Measurements from ENCODE around the gene TUBA4B. TPM values are rescaled to one million over a fixed set of nuclear protein-coding genes. Genes with fewer than 3 reads are reported as not detected.

The TUBA4B gene
- total RNA-seq, 1 experiment from 2014 or later = not detected

DNA sequence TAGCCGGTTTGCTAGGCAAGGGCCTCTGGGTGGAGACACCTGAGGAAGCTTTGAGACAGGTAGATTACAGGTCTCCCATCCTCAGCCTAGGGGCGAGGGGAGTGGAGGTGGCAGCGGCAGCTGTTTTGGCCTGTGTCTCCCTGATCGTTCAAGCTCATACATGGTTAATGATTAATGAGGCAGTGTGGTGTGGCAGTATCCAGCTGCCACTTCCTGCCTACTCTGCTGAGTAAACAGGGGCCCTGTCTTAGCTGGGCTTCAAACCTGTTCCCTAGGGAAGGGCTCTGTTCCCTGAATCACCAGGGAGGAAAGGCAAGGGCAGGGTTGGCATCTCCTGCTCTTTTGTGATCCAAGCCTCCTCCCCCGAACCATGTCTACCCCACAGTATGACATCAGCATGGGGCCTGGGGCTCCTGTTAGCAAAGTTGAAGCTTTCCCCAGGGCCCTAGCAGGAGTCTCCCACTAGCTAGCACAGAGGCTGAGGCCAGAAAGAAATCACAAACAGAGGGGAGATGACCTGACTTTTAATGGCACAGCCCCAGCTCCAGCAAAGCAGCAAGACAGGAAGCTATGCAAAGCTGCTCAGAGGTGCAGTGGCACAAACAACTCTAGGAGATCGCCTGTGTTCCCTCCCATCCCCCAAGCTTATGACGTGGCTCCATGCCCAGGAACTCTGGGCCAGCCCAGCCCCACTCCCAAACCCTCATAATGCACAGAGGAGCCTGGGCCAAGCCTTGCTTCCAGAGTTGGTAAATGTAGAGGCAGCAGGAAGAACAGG is 3.7 kb upstream of the TUBA4B start:
- H3K27me3 Mint-ChIP-seq (ENCODE audit: low read depth) = peaks cover 36% of the 10 kb centered on the region
- H3K9me3 Mint-ChIP-seq = no peaks in the 10 kb centered on the region; a peak in 1 of 5 replicates
- Histone ChIP-seq H3K4ac (ENCODE audit: low read depth, low read length) (no peak overlapping the region), H3K79me2 (ENCODE audit: insufficient read depth, low read length) (no peaks in the 10 kb centered on the region), H3K4me2 (ENCODE audit: insufficient read depth, insufficient read length, low read length) (no peak overlapping the region), H4K20me1 (ENCODE audit: control insufficient read depth, insufficient read depth, insufficient read length) (no peaks in the 10 kb centered on the region), H4K8ac (replicated peaks; ENCODE audit: insufficient read length, low read depth, low read length) (no peak overlapping the region), H2BK120ac (ENCODE audit: low read depth, low read length, poor library complexity, severe bottlenecking) (no peak overlapping the region), H2BK20ac (ENCODE audit: low read depth, low read length, poor library complexity, severe bottlenecking) (no peak overlapping the region), H3K27ac (ENCODE audit: insufficient read length, low read depth, low read length) (no peak overlapping the region), H3K14ac (ENCODE audit: insufficient read depth, low read length) (no peak overlapping the region), H2BK5ac (ENCODE audit: insufficient read length, low read length) (no peak overlapping the region), H2BK12ac (ENCODE audit: insufficient read length, low read depth, low read length) (no peak overlapping the region), H2AFZ (ENCODE audit: low read length) (no peak overlapping the region), H3K56ac (ENCODE audit: insufficient read length, low read depth, low read length) (no peak overlapping the region), H3T11ph (ENCODE audit: low read length) (no peak overlapping the region), H3K79me1 (ENCODE audit: insufficient read depth, low read depth, low read length, poor library complexity, severe bottlenecking) (no peaks in the 10 kb centered on the region), H2BK15ac (ENCODE audit: low read depth, low read length) (no peak overlapping the region), H3K9ac (ENCODE audit: extremely low read depth, insufficient read length, low read length) (no peak overlapping the region), H3K27me3 (ENCODE audit: insufficient read depth, low read length) (no peaks in the 10 kb centered on the region; the same call in 1 of the 2 replicates), H3K4me1 (ENCODE audit: insufficient read depth, low read length) (peaks cover 5% of the 10 kb centered on the region), H4K91ac (ENCODE audit: insufficient read length, low read depth, low read length) (no peak overlapping the region), H3K18ac (ENCODE audit: insufficient read length, low read depth, low read length) (no peak overlapping the region), H2AK5ac (ENCODE audit: insufficient read length, low read length) (no peak overlapping the region), H3K23ac (ENCODE audit: insufficient read length, low read depth, low read length) (no peak overlapping the region), H3K23me2 (ENCODE audit: insufficient read length, low read depth, low read length, poor library complexity, severe bottlenecking) (peaks cover 20% of the 10 kb centered on the region), H3K9me3 (ENCODE audit: control insufficient read depth, low read depth, low read length) (no peaks in the 10 kb centered on the region), H4K5ac (ENCODE audit: insufficient read length, low read depth, low read length) (no peak overlapping the region)
- no peak for DNase-seq
- H3K4me3 Mint-ChIP-seq = no peak overlapping the region; a peak in 1 of 5 replicates
- H3K4me1 Mint-ChIP-seq = peaks cover 33 to 43% of the 10 kb centered on the region in 2 experiments
- H3K36me3 Mint-ChIP-seq (ENCODE audit: insufficient read depth in 1 of 3, low read depth in 3 of 3) = peaks cover 9 to 24% (median 23%) of the 10 kb centered on the region in 3 experiments; a peak in 6 of 7 replicates
- WGBS (ENCODE audit: extremely low coverage, insufficient read length, low lambda C conversion rate) = no CpG with 5 or more reads among the region's 7 CpGs
- peak overlapping the region; percentile 65 to 85 (median 81); a peak in 5 of 7 replicates for H3K27ac Mint-ChIP-seq
- TF ChIP-seq, protein P1, sequence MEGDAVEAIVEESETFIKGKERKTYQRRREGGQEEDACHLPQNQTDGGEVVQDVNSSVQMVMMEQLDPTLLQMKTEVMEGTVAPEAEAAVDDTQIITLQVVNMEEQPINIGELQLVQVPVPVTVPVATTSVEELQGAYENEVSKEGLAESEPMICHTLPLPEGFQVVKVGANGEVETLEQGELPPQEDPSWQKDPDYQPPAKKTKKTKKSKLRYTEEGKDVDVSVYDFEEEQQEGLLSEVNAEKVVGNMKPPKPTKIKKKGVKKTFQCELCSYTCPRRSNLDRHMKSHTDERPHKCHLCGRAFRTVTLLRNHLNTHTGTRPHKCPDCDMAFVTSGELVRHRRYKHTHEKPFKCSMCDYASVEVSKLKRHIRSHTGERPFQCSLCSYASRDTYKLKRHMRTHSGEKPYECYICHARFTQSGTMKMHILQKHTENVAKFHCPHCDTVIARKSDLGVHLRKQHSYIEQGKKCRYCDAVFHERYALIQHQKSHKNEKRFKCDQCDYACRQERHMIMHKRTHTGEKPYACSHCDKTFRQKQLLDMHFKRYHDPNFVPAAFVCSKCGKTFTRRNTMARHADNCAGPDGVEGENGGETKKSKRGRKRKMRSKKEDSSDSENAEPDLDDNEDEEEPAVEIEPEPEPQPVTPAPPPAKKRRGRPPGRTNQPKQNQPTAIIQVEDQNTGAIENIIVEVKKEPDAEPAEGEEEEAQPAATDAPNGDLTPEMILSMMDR (conservative IDR thresholded peaks at IDR 0.05) = no peak
